ENCODE measurements around the gene ODAD3.
"Not testable (repeated sequence)": the region's sequence is repeated elsewhere in the genome, so short reads cannot be mapped to it uniquely, and the experiment has no call there.

The ODAD3 gene

GRCh38 chr19:11460207-11460606, 25.3 kb upstream of the ODAD3 start:
- DNase-seq (ENCODE audit: low spot score), result no peak

- not testable (repeated sequence) for DNase-seq (ENCODE audit: low spot score)
Observed at GRCh38 chr19:11458912-11459311, 24.0 kb upstream of the ODAD3 start.

GRCh38 chr19:11458236-11458900, 23.4 kb upstream of the ODAD3 start:
- DNase-seq (ENCODE audit: low spot score), result no peak

GRCh38 chr19:11457831-11458230, 22.9 kb upstream of the ODAD3 start:
- no peak for DNase-seq (ENCODE audit: low spot score)

GRCh38 chr19:11457115-11457514, 22.2 kb upstream of the ODAD3 start:
- DNase-seq (ENCODE audit: low spot score), result peak; percentile 96

GRCh38 chr19:11456659-11457058, 21.7 kb upstream of the ODAD3 start:
- no peak for DNase-seq (ENCODE audit: low spot score)

GRCh38 chr19:11455233-11455554, 20.3 kb upstream of the ODAD3 start:
- not testable (repeated sequence) for DNase-seq (ENCODE audit: low spot score)

GRCh38 chr19:11453468-11454341, 18.8 kb upstream of the ODAD3 start:
- no peak for DNase-seq (ENCODE audit: low spot score)

- DNase-seq (ENCODE audit: low spot score), result no peak
Observed at GRCh38 chr19:11452620-11453310, 17.8 kb upstream of the ODAD3 start.

- DNase-seq (ENCODE audit: low spot score), result no peak
Observed at GRCh38 chr19:11451871-11452619, 17.1 kb upstream of the ODAD3 start.

DNA sequence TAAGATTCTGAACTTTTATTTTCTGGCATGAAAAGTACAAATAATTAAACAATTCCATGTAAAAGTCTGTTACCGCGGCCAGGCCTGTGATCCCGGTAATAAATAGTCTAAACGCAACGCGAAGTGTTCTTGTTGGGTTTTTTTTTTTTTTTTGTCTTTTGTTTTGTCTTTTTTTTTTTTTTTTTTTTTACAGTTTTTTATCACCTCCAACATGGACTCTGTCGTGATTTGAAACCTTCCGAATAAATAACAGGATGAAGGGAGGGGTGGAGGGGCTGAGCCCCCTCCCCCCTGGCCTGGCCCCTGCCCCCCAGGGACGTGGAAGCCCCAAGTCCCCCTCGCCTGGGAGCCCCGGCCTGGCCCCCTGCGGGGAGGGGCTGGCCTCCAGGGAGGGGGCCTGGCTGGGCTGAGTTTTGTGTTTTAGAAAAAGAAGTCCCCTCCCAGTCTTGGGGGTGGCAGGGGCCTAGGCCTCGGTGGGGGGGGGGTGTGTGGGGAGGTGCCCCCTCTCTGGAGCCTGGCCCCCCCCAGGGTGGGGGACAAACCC, 16.5 kb upstream of the ODAD3 start:
- DNase-seq (ENCODE audit: low spot score), result no peak

- DNase-seq (ENCODE audit: low spot score), result no peak
Observed at GRCh38 chr19:11450570-11451326, 15.8 kb upstream of the ODAD3 start.

DNA sequence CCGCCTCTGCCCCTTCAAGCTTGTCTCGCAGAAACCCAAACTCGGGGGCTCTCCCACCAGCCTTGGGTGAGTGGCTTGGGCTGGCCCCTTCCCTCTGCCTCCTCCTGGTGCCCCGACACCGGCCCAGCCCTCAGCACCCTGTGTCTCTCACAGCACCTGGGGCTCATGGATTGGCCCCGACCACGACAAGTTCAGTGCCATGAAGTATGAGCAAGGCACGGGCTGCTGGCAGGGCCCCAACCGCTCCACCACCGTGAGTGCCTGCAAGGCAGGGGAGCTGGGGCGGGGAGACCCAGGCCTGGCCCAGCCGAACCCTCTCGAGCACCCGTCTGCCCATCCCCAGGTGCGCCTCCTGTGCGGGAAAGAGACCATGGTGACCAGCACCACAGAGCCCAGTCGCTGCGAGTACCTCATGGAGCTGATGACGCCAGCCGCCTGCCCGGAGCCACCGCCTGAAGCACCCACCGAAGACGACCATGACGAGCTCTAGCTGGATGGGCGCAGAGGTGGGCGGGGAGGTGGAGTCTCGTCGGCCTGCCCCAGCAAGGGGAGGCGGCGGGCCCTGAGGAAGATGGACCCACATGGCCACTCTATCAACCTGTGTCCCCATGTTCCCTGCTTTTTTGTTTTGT, 14.1 kb upstream of the ODAD3 start:
- no peak for DNase-seq (ENCODE audit: low spot score)

GRCh38 chr19:11448410-11448809, 13.5 kb upstream of the ODAD3 start:
- no peak for DNase-seq (ENCODE audit: low spot score)

DNA sequence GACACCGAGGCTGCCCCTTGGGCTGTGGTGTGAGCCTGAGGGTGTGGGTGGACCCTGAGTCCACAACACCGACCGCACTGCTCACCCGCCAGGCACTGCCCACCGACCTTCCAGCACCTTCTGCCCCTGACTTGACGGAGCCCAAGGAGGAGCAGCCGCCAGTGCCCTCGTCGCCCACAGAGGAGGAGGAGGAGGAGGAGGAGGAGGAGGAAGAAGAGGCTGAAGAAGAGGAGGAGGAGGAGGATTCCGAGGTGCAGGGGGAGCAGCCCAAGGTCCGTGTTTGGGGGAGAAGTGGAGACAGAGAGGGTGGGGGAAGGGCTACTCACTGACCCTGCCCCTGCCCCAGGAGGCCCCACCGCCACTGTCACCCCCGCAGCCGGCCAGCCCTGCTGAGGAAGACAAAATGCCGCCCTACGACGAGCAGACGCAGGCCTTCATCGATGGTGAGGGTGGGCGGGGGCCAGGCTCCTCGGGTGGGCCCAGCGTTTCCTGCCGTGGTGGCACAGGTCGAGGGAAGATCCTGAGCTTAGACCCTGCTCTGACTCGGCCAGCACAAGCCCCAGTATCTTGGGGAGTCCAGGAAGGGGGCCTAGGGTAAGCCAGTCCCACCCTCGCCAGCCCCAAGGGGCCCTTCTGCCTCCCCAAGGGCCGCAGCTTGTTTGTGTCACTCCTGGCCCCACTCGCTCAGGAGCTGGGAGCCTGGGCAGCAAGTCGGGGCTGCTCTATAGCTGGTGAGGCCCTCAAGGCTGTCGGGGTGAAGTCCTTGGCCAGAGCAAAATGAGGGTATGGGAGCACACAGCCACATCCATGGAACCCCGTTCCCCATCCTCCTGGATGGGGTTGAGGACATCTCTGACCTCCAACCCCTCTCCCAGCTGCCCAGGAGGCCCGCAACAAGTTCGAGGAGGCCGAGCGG, 12.7 kb upstream of the ODAD3 start:
- DNase-seq (ENCODE audit: low spot score), result no peak

- peak; percentile 92 for DNase-seq (ENCODE audit: low spot score)
Observed at GRCh38 chr19:11446652-11447301, 11.9 kb upstream of the ODAD3 start.

DNA sequence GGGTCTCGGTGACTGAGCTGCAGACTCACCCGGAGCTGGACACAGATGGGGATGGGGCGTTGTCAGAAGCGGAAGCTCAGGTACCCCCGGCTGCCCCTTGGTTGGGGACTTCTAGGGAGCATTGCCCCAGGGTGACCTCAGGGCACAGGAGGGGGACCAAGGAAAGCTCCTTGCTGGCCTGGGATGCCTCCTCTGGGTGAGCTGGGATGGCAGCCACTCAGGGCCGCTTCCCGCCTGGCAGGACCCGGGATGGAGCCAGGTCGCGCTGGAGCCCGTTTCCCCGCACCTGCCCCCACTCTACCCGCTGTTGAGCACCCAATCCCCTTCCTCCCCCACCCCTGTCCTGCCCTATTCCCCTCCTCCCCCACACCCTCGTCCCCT, 11.3 kb upstream of the ODAD3 start:
- DNase-seq (ENCODE audit: low spot score), result no peak

DNA sequence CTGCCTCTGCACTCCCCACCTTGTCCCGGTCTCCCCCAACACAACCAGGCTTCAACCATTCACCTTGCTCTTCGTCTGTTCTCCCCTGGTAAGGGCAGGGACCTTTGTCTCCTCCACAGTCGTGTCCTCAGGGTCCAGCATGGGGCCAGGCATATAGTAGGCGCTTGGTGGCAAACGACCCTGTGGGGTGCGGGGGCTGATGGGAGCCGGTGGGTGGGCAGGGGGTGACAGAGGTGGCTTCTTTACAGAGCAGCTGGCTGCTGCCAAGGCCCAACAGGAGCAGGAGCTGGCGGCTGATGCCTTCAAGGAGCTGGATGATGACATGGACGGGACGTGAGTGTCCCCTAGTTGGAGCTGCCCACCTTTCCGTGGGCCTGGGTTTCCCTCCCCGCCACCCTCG, 10.2 kb upstream of the ODAD3 start:
- DNase-seq (ENCODE audit: low spot score), result no peak

DNA sequence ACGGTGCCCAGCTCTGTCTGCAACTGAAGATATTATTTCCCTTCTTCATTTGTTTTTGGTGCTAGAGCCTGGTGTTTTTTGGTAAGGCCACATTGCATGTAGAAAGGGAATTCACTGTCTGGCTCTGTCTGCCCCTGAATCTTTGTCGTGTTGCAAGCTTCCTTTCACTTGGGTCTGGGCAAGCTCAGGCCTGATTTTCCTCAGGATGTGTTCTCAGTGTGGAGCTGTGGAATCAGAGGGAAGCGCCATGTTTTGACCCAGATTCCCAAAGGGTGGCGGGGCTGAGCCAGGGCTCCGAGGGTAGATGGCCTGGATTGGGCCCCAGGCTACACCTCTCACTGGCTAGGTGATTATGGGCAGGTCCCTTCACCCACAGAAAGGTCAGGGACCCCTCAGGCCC, 9.1 kb upstream of the ODAD3 start:
- no peak for DNase-seq (ENCODE audit: low spot score)
